Thyroid gland (tissue), 4 donors: ENCODE data around the gene SHISAL1. TPM values are rescaled to one million over a fixed set of nuclear protein-coding genes. Genes with fewer than 3 reads are reported as not detected.
"Not testable (repeated sequence)": the region's sequence is repeated elsewhere in the genome, so short reads cannot be mapped to it uniquely, and the experiment has no call there.

Experiments
- DNase-seq, 2 donors: peaks; one replicate each; pipeline ENCODE4 v3.0.0-alpha.2; 2019
- H3K27ac ChIP-seq, 3 donors: fragments of 200-600 bp; sonication (generic); 1 replicate in 2 of 3; 2 replicates in 1 of 3; pipeline ENCODE4 v1.5.1; 2016 to 2019; ENCODE audit warnings: mild to moderate bottlenecking in 1 of 3, moderate library complexity in 1 of 3
- H3K27me3 ChIP-seq: fragments of 200-600 bp; sonication (generic); one replicate; pipeline ENCODE4 v1.5.1; 2019
- H3K36me3 ChIP-seq, 2 donors: fragments of 200-600 bp; sonication (generic); one replicate each; pipeline ENCODE4 v1.5.1; 2016 to 2019
- H3K4me1 ChIP-seq, 2 donors: fragments of 200-600 bp; sonication (generic); one replicate each; pipeline ENCODE4 v1.5.1; 2017 to 2019
- H3K4me3 ChIP-seq, 3 donors: fragments of 200-600 bp; sonication (generic); replicated peaks in 1 of 3; 1 replicate in 2 of 3; 2 replicates in 1 of 3; pipeline ENCODE4 v1.5.1; 2016; ENCODE audit warnings: mild to moderate bottlenecking in 1 of 3
- H3K9me3 ChIP-seq: fragments of 200-600 bp; sonication (generic); one replicate; pipeline ENCODE4 v1.5.1; 2017
- CTCF ChIP-seq, 6 experiments: fragments of 200-600 bp in 3 of 6; fragments of 450-650 bp in 3 of 6; sonication (generic) in 3 of 6; IDR thresholded peaks; one replicate each; pipeline ENCODE4 v1.5.1; 2016 to 2019; ENCODE audit warnings: antibody characterized with exemption in 6 of 6, mild to moderate bottlenecking in 2 of 6, inconsistent platforms in 1 of 6, moderate library complexity in 1 of 6
- POLR2A ChIP-seq, 2 donors: fragments of 450-650 bp; IDR thresholded peaks; one replicate each; pipeline ENCODE4 v1.6.1; 2017; ENCODE audit warnings: antibody characterized with exemption in 2 of 2, mild to moderate bottlenecking in 2 of 2, moderate library complexity in 1 of 2
- WGBS, 2 donors: methylation state at CpG; one replicate each; pipeline ENCODE4 v1.1.5; 2017; 5-methylcytosine and 5-hydroxymethylcytosine counted together
- intact Hi-C: fragments of 100-400 bp; cut with DNase I; formaldehyde crosslinking; loops from one replicate; pipeline ENCODE4 v1.15.1; 2023
- total RNA-seq, 4 donors: library from RNA; depleted of rRNA; stranded (reverse); fragments of >200 nt; gene quantifications; one replicate each; pipeline ENCODE4 v1.2.3, GENCODE V29; 2016

SHISAL1 gene
- total RNA-seq, 4 donors from 2014 or later, result 0.22 to 1.9 (median 1.0) TPM

- intact Hi-C loops, result no loop called here
- Histone ChIP-seq H3K27ac (no peak overlapping the region), H3K9me3 (no peaks in the 10 kb centered on the region), H3K4me3 (no peak overlapping the region), H3K27me3 (no peaks in the 10 kb centered on the region), H3K36me3 (no peaks in the 10 kb centered on the region), H3K4me1 (no peaks in the 10 kb centered on the region)
- DNase-seq, result no peak
- TF ChIP-seq CTCF (IDR thresholded peaks at IDR 0.05) (no peak), POLR2A (IDR thresholded peaks at IDR 0.05) (no peak)
- 75 to 84% methylated on average over 6 to 7 of the region's 13 CpGs for WGBS, 2 donors
Observed at GRCh38 chr22:44305455-44305854, 7.3 kb downstream of the SHISAL1 start.

GRCh38 chr22:44304911-44305310 lies 7.8 kb downstream of the SHISAL1 start:
- Histone ChIP-seq H3K4me1 (no peaks in the 10 kb centered on the region), H3K36me3 (no peaks in the 10 kb centered on the region), H3K9me3 (no peaks in the 10 kb centered on the region), H3K27me3 (no peaks in the 10 kb centered on the region), H3K27ac (no peak overlapping the region), H3K4me3 (no peak overlapping the region)
- TF ChIP-seq POLR2A (IDR thresholded peaks at IDR 0.05), result no peak
- no peak for TF ChIP-seq CTCF (IDR thresholded peaks at IDR 0.05)
- intact Hi-C loops, result no loop called here
- 87 to 96% methylated on average over 2 of the region's 2 CpGs for WGBS, 2 donors
- no peak for DNase-seq

- DNase-seq, result no peak
- Histone ChIP-seq H3K27ac (no peak overlapping the region), H3K27me3 (no peaks in the 10 kb centered on the region), H3K36me3 (no peaks in the 10 kb centered on the region), H3K9me3 (no peaks in the 10 kb centered on the region), H3K4me1 (no peaks in the 10 kb centered on the region), H3K4me3 (no peak overlapping the region)
- intact Hi-C loops, result no loop called here
- TF ChIP-seq CTCF (IDR thresholded peaks at IDR 0.05) (no peak), POLR2A (IDR thresholded peaks at IDR 0.05) (no peak)
- 64 to 68% methylated on average over 9 of the region's 9 CpGs for WGBS, 2 donors
Observed at GRCh38 chr22:44304354-44304753, 8.4 kb downstream of the SHISAL1 start.

- H3K9me3 ChIP-seq, intact Hi-C loops, H3K4me3 ChIP-seq, H3K4me1 ChIP-seq, H3K36me3 ChIP-seq, H3K27me3 ChIP-seq, H3K27ac ChIP-seq, DNase-seq: not testable (repeated sequence)
- WGBS, 2 donors, result 93 to 94% methylated on average over 8 of the region's 10 CpGs
Observed at GRCh38 chr22:44302363-44302762, 10.4 kb downstream of the SHISAL1 start.

GRCh38 chr22:44301039-44301438 lies 11.7 kb downstream of the SHISAL1 start:
- no peak for DNase-seq
- H3K27me3 ChIP-seq, result no peaks in the 10 kb centered on the region
- no peak overlapping the region for H3K4me3 ChIP-seq
- 68 to 83% methylated on average over 15 to 19 of the region's 19 CpGs for WGBS, 2 donors
- H3K4me1 ChIP-seq, result no peaks in the 10 kb centered on the region
- H3K9me3 ChIP-seq, result no peaks in the 10 kb centered on the region
- no peaks in the 10 kb centered on the region for H3K36me3 ChIP-seq
- no peak overlapping the region for H3K27ac ChIP-seq
- no peak for TF ChIP-seq CTCF (IDR thresholded peaks at IDR 0.05)
- no peak for TF ChIP-seq POLR2A (IDR thresholded peaks at IDR 0.05)
- intact Hi-C loops, result no loop called here

- Histone ChIP-seq H3K36me3 (no peaks in the 10 kb centered on the region), H3K27ac (no peak overlapping the region), H3K4me3 (no peak overlapping the region), H3K27me3 (no peaks in the 10 kb centered on the region), H3K4me1 (no peaks in the 10 kb centered on the region), H3K9me3 (no peaks in the 10 kb centered on the region)
- 76 to 90% methylated on average over 8 to 10 of the region's 13 CpGs for WGBS, 2 donors
- TF ChIP-seq CTCF (IDR thresholded peaks at IDR 0.05), result no peak
- TF ChIP-seq POLR2A (IDR thresholded peaks at IDR 0.05), result no peak
- DNase-seq, result no peak
- intact Hi-C loops, result no loop called here
Observed at GRCh38 chr22:44299124-44299523, 13.6 kb downstream of the SHISAL1 start.
